COR-L47 (cell line): ENCODE data around the gene TUNAR.
A peak's percentile ranks its signal among the peaks of the same experiment; 100 is the strongest.

Experiments used
- DNase-seq: peaks from one replicate; lab custom pipeline; 2025; lab: John Stamatoyannopoulos, UW

The TUNAR gene

DNA sequence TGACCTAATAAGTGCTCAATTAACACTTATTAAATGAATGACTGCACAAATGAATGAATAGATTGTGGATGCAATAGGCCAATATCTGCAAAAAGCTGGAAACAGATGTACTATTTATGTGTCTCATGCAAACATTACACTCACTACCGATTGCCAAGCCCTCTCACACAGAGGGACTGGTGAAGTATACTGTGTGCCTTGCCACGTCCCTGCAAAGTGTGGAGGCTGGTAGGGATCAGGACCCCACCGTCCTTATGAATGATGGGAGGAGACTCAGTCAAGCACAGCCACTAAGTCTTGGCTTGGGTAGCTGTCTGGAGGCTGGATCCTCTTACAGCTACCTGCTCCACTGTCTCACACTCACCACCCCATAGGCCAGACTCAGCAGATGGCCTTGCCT is 3.9 kb upstream of the TUNAR start:
- DNase-seq = no peak

DNA sequence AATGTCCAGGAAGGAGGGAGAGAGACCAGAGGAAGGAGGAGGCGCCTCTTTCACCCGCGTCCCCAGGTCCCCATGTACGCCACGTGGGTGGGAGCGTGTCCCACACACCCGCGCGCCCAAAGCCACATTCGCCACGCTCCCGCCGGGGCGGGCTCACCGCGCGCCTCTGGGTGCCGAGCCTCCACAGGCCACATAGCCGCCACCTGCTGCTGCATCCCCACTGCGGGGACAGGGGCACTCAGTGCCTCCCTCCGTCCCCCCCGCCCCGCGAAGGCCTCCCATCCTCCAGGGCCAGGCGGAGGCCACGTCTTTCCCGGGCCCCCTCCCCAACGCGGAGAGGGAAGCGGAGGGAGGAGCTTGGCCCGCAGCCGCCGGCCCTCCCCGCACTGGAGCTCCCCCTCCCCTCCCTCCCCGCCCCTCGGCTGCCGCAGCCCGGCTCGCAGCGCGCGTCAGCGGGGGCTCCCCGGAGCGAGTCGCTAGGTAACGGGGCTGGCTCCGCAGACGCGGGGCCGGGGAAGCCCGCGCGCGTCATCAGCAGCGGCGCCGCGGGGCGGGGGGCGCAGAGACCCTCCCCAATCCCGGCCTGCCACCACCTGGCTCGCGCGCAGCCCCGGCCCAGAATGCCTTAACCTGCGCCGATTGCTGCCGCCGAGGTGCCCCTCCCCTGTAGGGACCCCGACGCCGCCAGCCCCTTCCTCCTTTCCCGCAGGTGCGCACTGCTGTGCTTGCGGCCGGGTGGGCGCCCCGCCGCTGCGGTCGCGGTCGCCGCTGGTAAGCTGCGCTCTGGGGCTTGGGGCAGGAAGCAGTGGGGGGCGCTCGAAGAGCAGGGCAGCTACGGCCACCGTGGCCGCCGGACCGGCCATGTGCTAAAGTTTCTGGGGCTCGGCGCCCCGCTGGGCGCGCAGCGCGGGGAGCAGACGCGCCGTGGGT is 536 bp upstream of the TUNAR start:
- DNase-seq = peak; percentile 82

- no peak for DNase-seq
Observed at GRCh38 chr14:95877633-95878032, 1.0 kb downstream of the TUNAR start.

- no peak for DNase-seq
Observed at GRCh38 chr14:95884377-95884776, 7.7 kb downstream of the TUNAR start.

DNA sequence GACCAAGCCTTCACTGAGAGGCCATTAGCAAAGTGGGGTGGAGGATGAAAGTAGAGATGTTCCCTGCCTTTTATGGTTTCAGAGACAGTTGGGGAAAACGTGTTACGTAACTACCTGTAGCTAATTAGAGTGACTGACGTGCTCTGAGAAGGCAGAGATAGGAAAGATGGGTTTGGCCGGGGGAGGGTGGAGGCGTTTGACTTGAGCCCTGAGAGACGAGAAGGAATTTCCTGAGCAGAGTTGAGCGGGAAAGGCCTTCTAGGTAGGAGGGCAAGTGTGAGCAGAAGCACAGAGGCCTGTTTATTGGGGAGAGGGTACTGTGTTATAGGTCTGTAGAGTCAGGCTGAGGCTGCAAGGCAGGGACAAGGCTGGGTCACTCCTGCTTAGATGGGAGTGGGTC is 8.6 kb downstream of the TUNAR start:
- DNase-seq = no peak

- DNase-seq = no peak
Observed at GRCh38 chr14:95885866-95886265, 9.2 kb downstream of the TUNAR start.

DNA sequence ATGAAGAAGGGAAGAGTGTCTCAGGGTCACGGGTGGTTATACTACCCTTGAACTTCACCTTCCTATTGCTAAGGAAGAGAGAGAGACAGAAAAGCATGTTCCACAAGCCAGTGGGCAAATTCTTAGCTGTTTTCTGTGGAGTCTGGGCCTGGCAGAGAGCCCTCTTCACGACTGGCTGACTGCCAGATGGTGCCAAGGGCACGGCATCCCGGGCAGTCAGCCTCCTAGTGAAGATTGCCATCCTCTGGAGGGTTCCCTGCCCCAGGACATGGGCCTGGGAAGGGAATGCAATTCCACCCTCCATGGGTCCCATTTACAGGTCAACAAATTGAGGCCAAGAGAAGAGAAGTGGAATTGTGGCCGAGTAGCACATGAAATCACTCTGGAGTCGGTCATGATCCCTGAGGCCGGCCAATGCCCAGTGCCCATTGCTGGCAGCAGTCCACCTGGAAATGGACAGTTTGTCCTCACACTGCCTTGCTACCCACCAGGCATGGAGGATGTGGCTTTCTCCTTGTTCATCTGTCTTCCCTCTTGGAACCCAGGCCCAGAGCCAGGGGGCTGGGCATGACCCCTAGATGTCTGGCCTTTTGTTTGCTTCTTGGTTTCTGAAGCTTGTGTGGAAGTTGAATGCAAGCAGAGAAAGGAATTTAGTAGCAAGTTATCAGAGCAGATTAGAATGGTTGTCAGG is 9.9 kb downstream of the TUNAR start:
- no peak for DNase-seq

GRCh38 chr14:95887351-95887750 is 10.7 kb downstream of the TUNAR start:
- no peak for DNase-seq

DNA sequence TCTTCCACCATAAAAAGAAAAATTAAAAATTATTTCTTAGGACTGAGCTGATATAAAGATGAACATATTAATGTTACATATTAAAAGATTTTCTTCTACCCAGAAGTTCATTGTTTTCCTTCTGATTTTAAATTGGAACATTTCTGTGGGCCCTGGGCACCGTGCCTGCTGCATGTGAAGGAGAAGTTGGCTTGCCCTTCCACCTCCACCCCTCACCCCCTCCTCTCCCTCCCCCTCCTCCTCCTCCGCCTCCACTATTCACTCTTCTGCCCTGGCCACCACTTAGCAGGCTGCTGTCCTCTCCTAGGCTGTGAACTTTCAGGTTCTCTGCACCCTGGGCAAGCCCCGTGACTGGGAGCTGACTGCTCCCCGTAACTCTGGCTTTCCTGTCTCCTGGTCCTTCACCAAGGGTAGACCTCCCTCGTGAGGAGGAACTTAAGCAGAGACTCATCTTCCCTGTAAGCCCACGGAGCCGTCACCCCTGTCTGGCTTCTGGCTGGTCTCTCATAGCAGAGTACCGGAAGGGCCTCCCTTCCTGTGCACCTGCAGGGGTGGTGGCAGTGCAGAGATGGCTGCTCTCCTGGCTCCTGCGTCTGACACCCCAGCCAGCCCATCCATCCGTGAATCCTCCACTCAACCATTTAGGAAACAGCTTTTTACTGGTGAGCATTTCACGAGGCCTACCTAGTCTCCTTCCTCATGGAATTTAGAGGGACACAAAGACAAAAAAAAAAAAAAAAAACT is 12.8 kb downstream of the TUNAR start:
- no peak for DNase-seq

DNA sequence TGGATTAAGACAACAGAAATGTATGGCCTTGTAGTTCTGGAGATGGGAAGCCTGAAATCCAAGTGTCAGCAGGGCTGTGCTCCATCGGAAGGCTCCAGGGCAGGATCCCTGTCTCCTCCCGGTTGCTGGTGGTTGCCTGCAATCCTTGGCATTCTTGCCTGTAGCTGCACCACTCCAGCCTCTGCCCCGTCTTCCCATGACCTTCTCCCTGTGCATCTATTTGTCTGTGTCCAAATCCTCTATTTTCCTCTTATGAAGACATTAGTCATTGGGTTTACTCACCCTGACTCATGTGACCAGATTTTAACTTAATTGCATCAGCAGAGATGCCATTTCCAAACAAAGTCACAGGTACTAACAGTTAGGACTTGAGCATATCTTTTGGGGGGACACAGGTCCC is 15.1 kb downstream of the TUNAR start:
- DNase-seq = no peak

- DNase-seq = no peak
Observed at GRCh38 chr14:95892142-95892541, 15.5 kb downstream of the TUNAR start.

DNA sequence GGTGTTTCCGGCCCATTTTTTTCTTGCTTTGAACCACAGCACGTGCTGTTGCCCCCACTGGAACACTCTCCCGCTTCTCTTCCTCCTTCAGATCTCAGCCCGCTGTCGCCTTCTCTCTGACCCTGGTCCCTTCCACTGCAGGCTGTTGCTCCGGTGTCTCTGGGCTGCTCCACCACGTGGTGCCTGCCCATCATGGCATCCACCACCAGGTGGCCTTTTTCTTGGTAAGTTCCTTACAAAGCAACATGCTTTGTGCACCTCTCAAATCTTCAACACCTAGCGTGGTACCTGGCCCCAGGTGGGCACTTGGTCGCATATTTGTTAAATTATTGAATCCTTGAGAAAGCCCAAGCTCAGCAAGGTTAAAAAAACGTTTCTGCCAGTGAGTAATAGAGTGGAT is 19.1 kb downstream of the TUNAR start:
- DNase-seq = peak; percentile 74

GRCh38 chr14:95896498-95897135 is 20.0 kb downstream of the TUNAR start:
- DNase-seq = no peak

- no peak for DNase-seq
Observed at GRCh38 chr14:95897280-95897679, 20.6 kb downstream of the TUNAR start.

DNA sequence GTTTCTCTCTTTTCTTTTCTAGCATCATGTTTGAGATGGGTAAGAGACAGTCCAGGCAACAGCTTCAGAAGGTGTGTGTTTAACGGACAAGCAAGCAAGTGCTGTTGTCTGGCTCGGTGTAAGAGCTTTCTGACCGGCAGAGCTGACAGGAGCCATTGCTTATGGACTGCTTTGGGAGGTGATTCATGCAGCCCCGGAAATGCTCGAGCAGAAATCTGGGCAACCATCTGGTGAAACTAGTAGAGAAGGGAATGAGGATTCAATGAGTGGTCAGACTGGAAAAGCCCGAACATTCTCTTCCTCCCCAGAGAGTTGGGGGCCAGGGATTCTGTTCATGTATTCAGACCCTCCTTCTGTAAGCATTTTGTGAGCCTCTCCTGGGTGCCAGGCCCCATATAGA is 24.4 kb downstream of the TUNAR start:
- no peak for DNase-seq

DNA sequence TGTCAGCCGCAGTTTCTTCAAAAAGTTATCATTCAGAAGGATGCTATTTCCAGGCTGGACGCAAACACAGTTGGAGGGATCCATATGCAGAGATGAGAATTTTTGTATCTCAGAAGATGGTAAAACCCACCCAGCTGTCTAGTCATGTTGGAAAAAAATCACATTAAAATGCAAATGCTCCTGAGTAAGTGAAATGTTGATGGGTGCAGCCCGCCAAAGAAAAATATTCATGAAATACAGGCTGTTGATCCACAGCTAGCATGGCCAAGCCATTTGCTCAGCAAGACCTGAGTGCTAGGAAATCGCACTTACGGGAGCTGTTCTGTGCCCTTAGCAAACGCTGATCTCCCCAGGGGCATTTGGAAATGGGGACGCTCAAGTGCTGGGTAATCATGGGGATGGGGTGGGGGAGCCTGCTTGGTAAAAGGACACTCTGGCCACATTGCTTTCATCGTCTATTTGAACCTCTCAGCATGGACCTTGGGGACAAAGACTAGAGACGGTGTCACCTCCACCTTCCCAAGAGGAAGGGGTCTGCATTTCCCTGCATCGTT is 25.7 kb downstream of the TUNAR start:
- no peak for DNase-seq

GRCh38 chr14:95903165-95903564 is 26.5 kb downstream of the TUNAR start:
- DNase-seq = no peak

DNA sequence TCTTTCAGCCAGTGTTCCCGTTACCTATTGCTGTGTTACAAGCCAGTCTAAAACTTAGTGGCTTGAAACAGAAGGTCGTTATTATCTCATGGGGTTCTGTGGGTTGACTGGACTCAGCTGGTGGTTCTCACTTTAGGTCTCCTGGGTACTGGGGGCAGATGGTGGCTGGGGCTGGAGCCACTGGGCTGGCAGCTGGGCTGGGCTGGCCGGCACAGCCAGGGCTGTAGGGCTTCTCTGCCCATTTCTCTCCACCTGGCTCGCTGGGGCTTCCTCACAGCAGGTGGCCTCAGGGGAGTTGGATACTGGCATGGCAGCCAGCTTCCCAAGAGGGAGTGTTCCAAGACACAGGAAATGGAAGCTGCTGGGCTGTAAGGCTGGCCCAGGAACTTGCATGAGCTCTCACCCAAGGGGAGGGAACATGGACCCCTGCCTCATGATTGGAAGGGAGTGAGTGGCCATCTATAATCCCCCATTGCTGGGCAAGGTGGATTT is 27.0 kb downstream of the TUNAR start:
- peak; percentile 24 for DNase-seq

- DNase-seq = no peak
Observed at GRCh38 chr14:95906591-95906990, 30.0 kb downstream of the TUNAR start.

DNA sequence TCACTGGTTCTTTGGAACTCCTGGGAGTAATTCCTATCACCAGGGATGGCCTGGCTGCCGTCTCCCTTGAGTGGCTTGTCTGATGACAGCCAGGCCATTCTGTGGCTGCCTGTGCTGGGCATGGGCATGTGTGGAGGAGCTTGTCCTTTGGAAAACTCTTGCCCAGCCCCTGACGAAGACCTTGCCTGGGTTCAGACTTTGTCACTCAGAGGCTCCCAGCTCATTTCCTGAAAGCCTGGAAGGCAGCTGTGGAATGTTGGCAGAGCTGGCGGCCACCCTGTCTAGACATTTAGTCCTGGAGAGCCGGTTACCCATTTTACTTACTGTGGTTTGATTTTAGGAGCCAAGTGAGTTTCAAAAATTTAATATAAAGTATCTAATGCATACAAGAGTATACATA is 34.0 kb downstream of the TUNAR start:
- DNase-seq = no peak

DNA sequence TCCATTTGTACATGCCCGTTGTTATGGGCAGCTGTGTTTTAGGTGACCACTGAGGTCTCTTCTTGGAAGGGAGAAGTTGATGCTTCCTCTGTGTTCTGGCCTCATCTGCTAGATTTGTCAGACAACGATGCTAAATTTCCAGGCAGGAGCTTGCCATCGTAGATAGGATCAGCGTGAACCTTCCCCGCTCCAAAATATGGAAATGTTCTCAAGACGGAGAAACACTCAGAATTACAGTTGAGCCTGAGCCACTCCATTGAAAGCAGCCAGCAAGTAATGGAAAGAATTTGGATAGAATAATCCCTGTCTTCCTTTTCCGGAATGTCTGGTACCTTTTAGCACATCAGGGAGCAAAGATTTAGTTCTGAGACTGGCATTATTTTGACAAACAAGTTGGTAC is 34.8 kb downstream of the TUNAR start:
- no peak for DNase-seq

DNA sequence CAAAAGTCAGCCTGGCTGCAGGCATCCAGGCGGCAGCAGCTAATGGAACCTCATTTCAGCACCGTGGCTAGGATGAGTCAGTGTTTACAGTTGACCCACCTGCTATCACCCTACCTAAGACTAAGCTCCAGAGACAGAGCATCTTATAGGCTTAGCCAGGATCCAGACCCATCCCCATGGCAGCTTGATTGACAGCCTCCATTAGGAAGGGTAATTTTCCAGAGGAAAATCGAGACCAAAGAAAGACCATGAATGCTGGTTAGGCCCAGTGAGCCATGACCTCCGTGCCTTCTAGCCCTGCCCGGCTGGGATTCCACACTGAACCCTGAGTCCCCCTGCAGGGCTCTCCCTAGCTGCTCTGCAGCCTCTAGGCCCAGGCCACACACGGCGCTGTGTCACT is 38.7 kb downstream of the TUNAR start:
- DNase-seq = peak; percentile 29
